GM23338 (cell line): Measurements from ENCODE around the gene MST1. TPM values are rescaled to one million over a fixed set of nuclear protein-coding genes. Genes with fewer than 3 reads are reported as not detected.

Experiments used
- ATAC-seq: fragments of 200-7000 bp; cut with Tn5 transposase; 3 replicates; pipeline ENCODE4 v1.9.1; 2020
- DNase-seq: peaks from one replicate; pipeline ENCODE4 v3.0.0-alpha.2; 2015; ENCODE audit warnings: low spot score
- H2AFZ ChIP-seq: fragments of 200-600 bp; sonication (generic); 2 replicates; pipeline ENCODE4 v1.8.0; 2016; ENCODE audit warnings: antibody characterized with exemption, mild to moderate bottlenecking, moderate library complexity
- H3F3A ChIP-seq: fragments of 200-600 bp; sonication (generic); replicated peaks from 2 replicates; pipeline ENCODE4 v1.8.0; 2017; ENCODE audit warnings: antibody characterized with exemption, mixed run types, low read depth
- H3K27ac ChIP-seq: fragments of 200-600 bp; sonication (generic); 2 replicates; pipeline ENCODE4 v1.6.1; 2016; ENCODE audit warnings: low read depth
- H3K27me3 ChIP-seq: fragments of 200-600 bp; sonication (generic); 2 replicates; pipeline ENCODE4 v1.8.0; 2016; ENCODE audit warnings: mild to moderate bottlenecking, mixed run types, moderate library complexity; ENCODE audit not compliant: insufficient read depth
- H3K36me3 ChIP-seq: fragments of 200-600 bp; sonication (generic); 2 replicates; pipeline ENCODE4 v1.8.0; 2016; ENCODE audit warnings: mild to moderate bottlenecking; ENCODE audit not compliant: insufficient read depth
- H3K4me1 ChIP-seq: fragments of 200-600 bp; sonication (generic); 2 replicates; pipeline ENCODE4 v1.8.0; 2016; ENCODE audit warnings: mild to moderate bottlenecking, moderate library complexity; ENCODE audit not compliant: insufficient read depth
- H3K4me2 ChIP-seq: fragments of 200-600 bp; sonication (generic); 2 replicates; pipeline ENCODE4 v1.7.1; 2017; ENCODE audit warnings: mixed run types
- H3K4me3 ChIP-seq: fragments of 200-600 bp; sonication (generic); 2 replicates; pipeline ENCODE4 v1.6.1; 2016; ENCODE audit warnings: mixed run types
- H3K79me2 ChIP-seq: fragments of 200-600 bp; sonication (generic); replicated peaks from 2 replicates; pipeline ENCODE4 v1.8.0; 2017; ENCODE audit warnings: mild to moderate bottlenecking; ENCODE audit not compliant: insufficient read depth
- H3K9me2 ChIP-seq: fragments of 200-600 bp; sonication (generic); 2 replicates; pipeline ENCODE4 v1.8.0; 2017; ENCODE audit not compliant: insufficient read depth
- H4K20me1 ChIP-seq: fragments of 200-600 bp; sonication (generic); replicated peaks from 2 replicates; pipeline ENCODE4 v1.8.0; 2017; ENCODE audit warnings: mild to moderate bottlenecking; ENCODE audit not compliant: insufficient read depth
- H3K27ac Mint-ChIP-seq: 2 replicates; pipeline ENCODE4 v1.8.0; 2020; ENCODE audit warnings: inconsistent platforms, mild to moderate bottlenecking, moderate library complexity, mixed read lengths
- H3K27me3 Mint-ChIP-seq: 3 replicates; pipeline ENCODE4 v1.8.0; 2022; ENCODE audit warnings: low read depth, mild to moderate bottlenecking, moderate library complexity, mixed read lengths, inconsistent platforms; ENCODE audit not compliant: insufficient read depth, poor library complexity
- H3K36me3 Mint-ChIP-seq: 3 replicates; pipeline ENCODE4 v1.8.0; 2021; ENCODE audit warnings: low read depth, mild to moderate bottlenecking, inconsistent platforms, moderate library complexity, mixed read lengths
- H3K4me1 Mint-ChIP-seq: 3 replicates; pipeline ENCODE4 v1.8.0; 2020; ENCODE audit warnings: mild to moderate bottlenecking, inconsistent platforms, mixed read lengths
- H3K4me3 Mint-ChIP-seq: 3 replicates; pipeline ENCODE4 v1.8.0; 2021; ENCODE audit warnings: moderate library complexity, mild to moderate bottlenecking, inconsistent platforms, mixed read lengths
- H3K9me3 Mint-ChIP-seq: 3 replicates; pipeline ENCODE4 v1.8.0; 2020; ENCODE audit warnings: moderate library complexity, mild to moderate bottlenecking, inconsistent platforms, mixed read lengths
- CTCF ChIP-seq, 2 experiments: fragments of 200-600 bp in 1 of 2; sonication (generic) in 1 of 2; conservative IDR thresholded peaks; 2 replicates each; pipeline versions ENCODE4 v1.5.1 to v1.6.1; 2016 to 2017; ENCODE audit warnings: antibody characterized with exemption in 2 of 2, low read depth in 2 of 2, mild to moderate bottlenecking in 2 of 2, moderate library complexity in 1 of 2
- EZH2 ChIP-seq: fragments of 200-600 bp; sonication (generic); IDR thresholded peaks from one replicate; pipeline ENCODE4 v1.8.0; 2017; ENCODE audit warnings: antibody characterized with exemption, mild to moderate bottlenecking, low read depth; ENCODE audit not compliant: unreplicated experiment
- ZNF114 ChIP-seq: fragments of 250-450 bp; sonication (Bioruptor Pico); IDR thresholded peaks from 2 replicates; pipeline ENCODE4 v1.5.0; 2020; ENCODE audit warnings: mild to moderate bottlenecking, moderate library complexity
- polyA plus RNA-seq: library from polyadenylated mRNA; unstranded; fragments of >200 nt; fragmentation: Nextera tagmentation; extraction: Ambion mirVana; gene quantifications from 2 replicates; pipeline ENCODE4 v1.2.1, GENCODE V29; 2016
- total RNA-seq: library from RNA; depleted of rRNA; stranded (reverse); fragments of >200 nt; shearing (Covaris generic); gene quantifications from 2 replicates; pipeline ENCODE4 v1.2.3, GENCODE V29; 2014
- TF ChIP-seq, protein P1 (sequence below): fragments of 250-450 bp; sonication (Bioruptor Pico); IDR thresholded peaks from 2 replicates; pipeline ENCODE4 v1.5.0; 2020; ENCODE audit warnings: mild to moderate bottlenecking, moderate library complexity

Gene MST1
- total and polyA plus RNA-seq, 2 experiments from 2014 or later = 5.9 to 11.1 TPM

GRCh38 chr3:49703956-49704355 lies 14.7 kb upstream of the MST1 start (continued):
- TF ChIP-seq, protein P1, sequence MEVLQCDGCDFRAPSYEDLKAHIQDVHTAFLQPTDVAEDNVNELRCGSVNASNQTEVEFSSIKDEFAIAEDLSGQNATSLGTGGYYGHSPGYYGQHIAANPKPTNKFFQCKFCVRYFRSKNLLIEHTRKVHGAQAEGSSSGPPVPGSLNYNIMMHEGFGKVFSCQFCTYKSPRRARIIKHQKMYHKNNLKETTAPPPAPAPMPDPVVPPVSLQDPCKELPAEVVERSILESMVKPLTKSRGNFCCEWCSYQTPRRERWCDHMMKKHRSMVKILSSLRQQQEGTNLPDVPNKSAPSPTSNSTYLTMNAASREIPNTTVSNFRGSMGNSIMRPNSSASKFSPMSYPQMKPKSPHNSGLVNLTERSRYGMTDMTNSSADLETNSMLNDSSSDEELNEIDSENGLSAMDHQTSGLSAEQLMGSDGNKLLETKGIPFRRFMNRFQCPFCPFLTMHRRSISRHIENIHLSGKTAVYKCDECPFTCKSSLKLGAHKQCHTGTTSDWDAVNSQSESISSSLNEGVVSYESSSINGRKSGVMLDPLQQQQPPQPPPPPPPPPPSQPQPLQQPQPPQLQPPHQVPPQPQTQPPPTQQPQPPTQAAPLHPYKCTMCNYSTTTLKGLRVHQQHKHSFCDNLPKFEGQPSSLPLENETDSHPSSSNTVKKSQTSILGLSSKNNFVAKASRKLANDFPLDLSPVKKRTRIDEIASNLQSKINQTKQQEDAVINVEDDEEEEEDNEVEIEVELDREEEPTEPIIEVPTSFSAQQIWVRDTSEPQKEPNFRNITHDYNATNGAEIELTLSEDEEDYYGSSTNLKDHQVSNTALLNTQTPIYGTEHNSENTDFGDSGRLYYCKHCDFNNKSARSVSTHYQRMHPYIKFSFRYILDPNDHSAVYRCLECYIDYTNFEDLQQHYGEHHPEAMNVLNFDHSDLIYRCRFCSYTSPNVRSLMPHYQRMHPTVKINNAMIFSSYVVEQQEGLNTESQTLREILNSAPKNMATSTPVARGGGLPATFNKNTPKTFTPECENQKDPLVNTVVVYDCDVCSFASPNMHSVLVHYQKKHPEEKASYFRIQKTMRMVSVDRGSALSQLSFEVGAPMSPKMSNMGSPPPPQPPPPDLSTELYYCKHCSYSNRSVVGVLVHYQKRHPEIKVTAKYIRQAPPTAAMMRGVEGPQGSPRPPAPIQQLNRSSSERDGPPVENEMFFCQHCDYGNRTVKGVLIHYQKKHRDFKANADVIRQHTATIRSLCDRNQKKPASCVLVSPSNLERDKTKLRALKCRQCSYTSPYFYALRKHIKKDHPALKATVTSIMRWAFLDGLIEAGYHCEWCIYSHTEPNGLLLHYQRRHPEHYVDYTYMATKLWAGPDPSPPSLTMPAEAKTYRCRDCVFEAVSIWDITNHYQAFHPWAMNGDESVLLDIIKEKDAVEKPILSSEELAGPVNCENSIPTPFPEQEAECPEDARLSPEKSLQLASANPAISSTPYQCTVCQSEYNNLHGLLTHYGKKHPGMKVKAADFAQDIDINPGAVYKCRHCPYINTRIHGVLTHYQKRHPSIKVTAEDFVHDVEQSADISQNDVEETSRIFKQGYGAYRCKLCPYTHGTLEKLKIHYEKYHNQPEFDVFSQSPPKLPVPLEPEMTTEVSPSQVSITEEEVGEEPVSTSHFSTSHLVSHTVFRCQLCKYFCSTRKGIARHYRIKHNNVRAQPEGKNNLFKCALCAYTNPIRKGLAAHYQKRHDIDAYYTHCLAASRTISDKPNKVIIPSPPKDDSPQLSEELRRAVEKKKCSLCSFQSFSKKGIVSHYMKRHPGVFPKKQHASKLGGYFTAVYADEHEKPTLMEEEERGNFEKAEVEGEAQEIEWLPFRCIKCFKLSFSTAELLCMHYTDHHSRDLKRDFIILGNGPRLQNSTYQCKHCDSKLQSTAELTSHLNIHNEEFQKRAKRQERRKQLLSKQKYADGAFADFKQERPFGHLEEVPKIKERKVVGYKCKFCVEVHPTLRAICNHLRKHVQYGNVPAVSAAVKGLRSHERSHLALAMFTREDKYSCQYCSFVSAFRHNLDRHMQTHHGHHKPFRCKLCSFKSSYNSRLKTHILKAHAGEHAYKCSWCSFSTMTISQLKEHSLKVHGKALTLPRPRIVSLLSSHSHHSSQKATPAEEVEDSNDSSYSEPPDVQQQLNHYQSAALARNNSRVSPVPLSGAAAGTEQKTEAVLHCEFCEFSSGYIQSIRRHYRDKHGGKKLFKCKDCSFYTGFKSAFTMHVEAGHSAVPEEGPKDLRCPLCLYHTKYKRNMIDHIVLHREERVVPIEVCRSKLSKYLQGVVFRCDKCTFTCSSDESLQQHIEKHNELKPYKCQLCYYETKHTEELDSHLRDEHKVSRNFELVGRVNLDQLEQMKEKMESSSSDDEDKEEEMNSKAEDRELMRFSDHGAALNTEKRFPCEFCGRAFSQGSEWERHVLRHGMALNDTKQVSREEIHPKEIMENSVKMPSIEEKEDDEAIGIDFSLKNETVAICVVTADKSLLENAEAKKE (CRISPR knock-in tag) = no peak

GRCh38 chr3:49703443-49703927 lies 14.2 kb upstream of the MST1 start:
- Histone ChIP-seq H3K9me2 (no peaks in the 10 kb centered on the region), H3K27ac (no peak overlapping the region), H3F3A (no peaks in the 10 kb centered on the region; the same call in 1 of the 2 replicates), H3K4me1 (no peaks in the 10 kb centered on the region), H3K4me3 (no peak overlapping the region), H3K79me2 (no peaks in the 10 kb centered on the region), H3K36me3 (no peaks in the 10 kb centered on the region), H3K27me3 (no peaks in the 10 kb centered on the region), H2AFZ (no peak overlapping the region), H3K4me2 (no peak overlapping the region), H4K20me1 (peaks cover 5% of the 10 kb centered on the region; the same call in 1 of the 2 replicates)
- peaks cover 15% of the 10 kb centered on the region for H3K36me3 Mint-ChIP-seq
- H3K9me3 Mint-ChIP-seq = no peaks in the 10 kb centered on the region
- peaks cover 18% of the 10 kb centered on the region for H3K4me1 Mint-ChIP-seq
- peak; percentile 81 for DNase-seq
- ATAC-seq = peak; percentile 89
- 0 out of 2 replicates have a peak overlapping the region, but pooled peaks have one; percentile 40 for H3K27ac Mint-ChIP-seq
- no peak overlapping the region for H3K4me3 Mint-ChIP-seq
- H3K27me3 Mint-ChIP-seq = peaks cover 24% of the 10 kb centered on the region
- TF ChIP-seq EZH2 = no peak
- TF ChIP-seq CTCF (conservative IDR thresholded peaks at IDR 0.05; ENCODE audit: low read depth in 2 of 2) = peak; percentile 71 to 93
- TF ChIP-seq ZNF114 (CRISPR knock-in tag) = no peak
